22Rv1 (cell line): ENCODE measurements around the gene TMEM8B.
A peak's percentile ranks its signal among the peaks of the same experiment; 100 is the strongest.

ENCODE experiments used
- H3K27ac ChIP-seq: fragments of 450-650 bp; 2 replicates; pipeline ENCODE4 v1.5.1; 2017
- CTCF ChIP-seq: fragments of 450-650 bp; IDR thresholded peaks from 2 replicates; pipeline ENCODE4 v1.5.1; 2017; ENCODE audit warnings: mild to moderate bottlenecking
- ZFX ChIP-seq: fragments of 450-650 bp; IDR thresholded peaks from 2 replicates; pipeline ENCODE4 v1.6.1; 2017; ENCODE audit warnings: antibody characterized with exemption, borderline replicate concordance

The TMEM8B gene

GRCh38 chr9:35899021-35899420 is 70.0 kb downstream of the TMEM8B start:
- TF ChIP-seq CTCF, result no peak
- no peak for TF ChIP-seq ZFX
- no peak overlapping the region for H3K27ac ChIP-seq

- TF ChIP-seq CTCF (peak; percentile 88), ZFX (no peak)
- H3K27ac ChIP-seq, result no peak overlapping the region
Observed at GRCh38 chr9:35903049-35903448, 74.0 kb downstream of the TMEM8B start.

GRCh38 chr9:35904338-35904737 is 75.3 kb downstream of the TMEM8B start:
- no peak overlapping the region for H3K27ac ChIP-seq
- TF ChIP-seq CTCF, result no peak
- TF ChIP-seq ZFX, result no peak

GRCh38 chr9:35905051-35905781 is 76.2 kb downstream of the TMEM8B start:
- TF ChIP-seq ZFX, result no peak
- TF ChIP-seq CTCF, result no peak
- no peak overlapping the region for H3K27ac ChIP-seq

- TF ChIP-seq ZFX (no peak), CTCF (no peak)
- no peak within 1 kb of the TSS for H3K27ac ChIP-seq
Observed at GRCh38 chr9:35905912-35906679, 77.1 kb downstream of the TMEM8B start, which contains the start of gene HRCT1. TSS of gene HRCT1 (plus strand) at chr9:35906202. CDS start at chr9:35906288, 86 bp downstream.

- H3K27ac ChIP-seq, result no peak overlapping the region
- TF ChIP-seq ZFX (no peak), CTCF (no peak)
Observed at GRCh38 chr9:35906923-35907699, 78.1 kb downstream of the TMEM8B start.
